SK-N-MC (cell line): ENCODE data around the gene AHI1.

ENCODE experiments used
- EZH2 ChIP-seq: fragments of 200-600 bp; sonication (generic); IDR thresholded peaks from one replicate; pipeline ENCODE4 v1.6.1; 2017; ENCODE audit warnings: antibody characterized with exemption
- FOXP2 ChIP-seq: optimal IDR thresholded peaks from 2 replicates; pipeline ENCODE3; 2011; ENCODE audit warnings: mild to moderate bottlenecking, moderate library complexity; ENCODE audit not compliant: insufficient read depth; ENCODE audit errors: extremely low read length, control extremely low read depth
- POLR2AphosphoS5 ChIP-seq: IDR thresholded peaks from 2 replicates; pipeline ENCODE4 v1.6.1; 2012; ENCODE audit warnings: mild to moderate bottlenecking, low read depth, low read length, borderline replicate concordance

DNA sequence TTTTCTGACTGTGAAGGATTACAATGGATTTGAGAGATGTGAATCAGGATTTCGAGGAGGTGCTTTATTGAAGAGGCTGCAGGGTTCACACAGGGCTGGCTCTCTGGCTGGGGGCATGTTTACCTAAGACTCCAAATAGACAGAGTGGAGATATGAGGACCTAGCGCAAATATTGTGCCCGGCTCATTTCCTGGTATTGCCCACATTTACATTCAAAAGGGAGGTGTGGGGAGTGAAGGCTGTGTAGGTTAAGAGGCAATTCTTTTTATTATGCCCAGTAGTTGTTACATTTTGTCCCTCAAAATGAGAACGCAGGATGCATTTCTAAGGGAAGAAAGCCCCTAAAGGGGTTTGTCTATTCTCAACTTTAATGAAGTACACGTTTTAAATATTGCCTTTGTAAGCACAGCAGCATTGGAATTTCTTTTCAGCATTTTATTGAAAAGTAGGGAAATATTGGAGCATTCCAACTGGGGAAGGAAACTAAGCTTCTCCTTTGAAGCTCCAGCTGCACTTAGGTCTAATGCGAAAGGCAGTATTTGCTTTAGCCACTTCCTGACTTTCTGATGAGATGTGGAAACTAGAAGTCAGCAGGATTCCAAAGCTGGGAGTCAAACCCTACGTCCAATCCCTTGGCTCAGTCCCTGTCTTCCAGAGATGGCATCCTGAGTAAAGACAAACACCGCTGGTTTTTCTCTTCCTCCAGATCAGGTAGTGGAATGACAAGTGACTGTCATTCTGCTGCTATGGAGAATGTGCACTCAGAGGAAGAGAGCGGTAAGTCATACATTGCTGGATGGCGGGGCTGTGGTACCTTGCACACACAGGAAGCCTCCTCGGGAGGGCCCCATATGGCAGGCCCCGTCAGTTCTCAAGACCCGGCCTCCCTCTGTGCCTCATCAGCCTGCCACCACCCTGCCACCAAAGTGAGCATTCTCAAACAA, 245.8 kb downstream of the AHI1 start:
- TF ChIP-seq POLR2AphosphoS5 (no peak), EZH2 (no peak), FOXP2 (no peak)
